Measurements from ENCODE around the gene PACSIN3.
A peak's percentile ranks its signal among the peaks of the same experiment; 100 is the strongest.

DNA sequence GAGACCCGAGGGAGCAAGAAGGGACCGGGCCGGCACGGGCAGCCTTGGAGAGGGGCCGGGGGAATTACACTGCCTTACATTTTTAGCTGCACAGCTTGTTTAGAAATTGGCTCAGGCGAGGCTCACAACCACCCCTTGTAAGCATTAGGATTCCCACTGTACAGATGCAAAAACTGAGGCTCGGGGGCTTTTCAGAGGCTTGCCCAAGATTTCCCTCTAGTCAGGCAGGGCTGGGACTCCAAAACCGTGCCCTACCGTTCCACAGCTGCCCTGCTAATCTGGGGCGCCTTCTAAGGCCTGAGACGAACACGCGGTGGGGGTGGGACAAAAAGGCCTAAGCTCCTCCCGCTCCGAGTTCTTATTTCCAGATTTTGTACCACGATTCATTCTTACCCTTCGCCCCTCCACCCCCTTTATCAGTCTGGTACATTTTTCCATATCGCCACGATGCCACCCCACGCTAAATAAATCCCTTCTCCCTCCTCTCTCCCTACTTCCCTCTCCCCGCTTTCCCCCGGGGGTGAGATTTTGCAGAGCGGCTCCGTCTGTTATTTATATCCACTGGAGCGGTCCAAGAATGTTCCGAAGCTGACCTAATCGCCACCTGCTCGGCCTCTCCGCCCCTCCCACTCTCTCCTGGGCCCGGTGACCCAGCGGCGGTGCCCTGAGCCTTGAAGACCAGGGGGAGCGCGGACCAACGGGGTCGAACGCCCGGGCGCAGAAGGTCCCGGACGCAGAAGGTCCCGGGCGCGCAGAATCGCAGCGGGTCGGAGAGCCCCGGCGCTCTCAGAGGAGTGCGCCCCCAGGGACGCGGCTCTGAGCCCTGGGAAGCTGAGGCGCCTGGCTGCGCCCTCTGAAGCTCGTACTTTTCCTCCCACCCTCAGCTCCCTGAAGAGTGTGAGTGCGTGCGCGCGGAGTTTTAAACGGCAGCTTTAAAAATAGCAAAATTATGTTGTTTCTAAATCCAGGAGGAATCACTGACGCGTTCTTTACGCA, 764 bp upstream of the PACSIN3 start:
- TF ChIP-seq, protein P1, sequence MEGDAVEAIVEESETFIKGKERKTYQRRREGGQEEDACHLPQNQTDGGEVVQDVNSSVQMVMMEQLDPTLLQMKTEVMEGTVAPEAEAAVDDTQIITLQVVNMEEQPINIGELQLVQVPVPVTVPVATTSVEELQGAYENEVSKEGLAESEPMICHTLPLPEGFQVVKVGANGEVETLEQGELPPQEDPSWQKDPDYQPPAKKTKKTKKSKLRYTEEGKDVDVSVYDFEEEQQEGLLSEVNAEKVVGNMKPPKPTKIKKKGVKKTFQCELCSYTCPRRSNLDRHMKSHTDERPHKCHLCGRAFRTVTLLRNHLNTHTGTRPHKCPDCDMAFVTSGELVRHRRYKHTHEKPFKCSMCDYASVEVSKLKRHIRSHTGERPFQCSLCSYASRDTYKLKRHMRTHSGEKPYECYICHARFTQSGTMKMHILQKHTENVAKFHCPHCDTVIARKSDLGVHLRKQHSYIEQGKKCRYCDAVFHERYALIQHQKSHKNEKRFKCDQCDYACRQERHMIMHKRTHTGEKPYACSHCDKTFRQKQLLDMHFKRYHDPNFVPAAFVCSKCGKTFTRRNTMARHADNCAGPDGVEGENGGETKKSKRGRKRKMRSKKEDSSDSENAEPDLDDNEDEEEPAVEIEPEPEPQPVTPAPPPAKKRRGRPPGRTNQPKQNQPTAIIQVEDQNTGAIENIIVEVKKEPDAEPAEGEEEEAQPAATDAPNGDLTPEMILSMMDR (IDR thresholded peaks at IDR 0.05; ENCODE audit: control extremely low read depth in 1 of 3, insufficient read depth in 1 of 3, low read depth in 1 of 3, low read length in 3 of 3), result no peak
- TF ChIP-seq ZNF274 (IDR thresholded peaks at IDR 0.05; ENCODE audit: borderline replicate concordance, extremely low read depth, low read length) (no peak), JUND (IDR thresholded peaks at IDR 0.05; ENCODE audit: low read length) (no peak), POLR2AphosphoS5 (IDR thresholded peaks at IDR 0.05; ENCODE audit: low read depth, low read length) (peak; percentile 88)
- TF ChIP-seq, protein P2, sequence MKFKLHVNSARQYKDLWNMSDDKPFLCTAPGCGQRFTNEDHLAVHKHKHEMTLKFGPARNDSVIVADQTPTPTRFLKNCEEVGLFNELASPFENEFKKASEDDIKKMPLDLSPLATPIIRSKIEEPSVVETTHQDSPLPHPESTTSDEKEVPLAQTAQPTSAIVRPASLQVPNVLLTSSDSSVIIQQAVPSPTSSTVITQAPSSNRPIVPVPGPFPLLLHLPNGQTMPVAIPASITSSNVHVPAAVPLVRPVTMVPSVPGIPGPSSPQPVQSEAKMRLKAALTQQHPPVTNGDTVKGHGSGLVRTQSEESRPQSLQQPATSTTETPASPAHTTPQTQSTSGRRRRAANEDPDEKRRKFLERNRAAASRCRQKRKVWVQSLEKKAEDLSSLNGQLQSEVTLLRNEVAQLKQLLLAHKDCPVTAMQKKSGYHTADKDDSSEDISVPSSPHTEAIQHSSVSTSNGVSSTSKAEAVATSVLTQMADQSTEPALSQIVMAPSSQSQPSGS (IDR thresholded peaks at IDR 0.05; ENCODE audit: low read length), result no peak; the same call in 1 of the 2 replicates
